Measurements from ENCODE around the gene CELF1.

GRCh38 chr11:47502767-47503166 lies 50.2 kb downstream of the CELF1 start:
- TF ChIP-seq, protein P1, sequence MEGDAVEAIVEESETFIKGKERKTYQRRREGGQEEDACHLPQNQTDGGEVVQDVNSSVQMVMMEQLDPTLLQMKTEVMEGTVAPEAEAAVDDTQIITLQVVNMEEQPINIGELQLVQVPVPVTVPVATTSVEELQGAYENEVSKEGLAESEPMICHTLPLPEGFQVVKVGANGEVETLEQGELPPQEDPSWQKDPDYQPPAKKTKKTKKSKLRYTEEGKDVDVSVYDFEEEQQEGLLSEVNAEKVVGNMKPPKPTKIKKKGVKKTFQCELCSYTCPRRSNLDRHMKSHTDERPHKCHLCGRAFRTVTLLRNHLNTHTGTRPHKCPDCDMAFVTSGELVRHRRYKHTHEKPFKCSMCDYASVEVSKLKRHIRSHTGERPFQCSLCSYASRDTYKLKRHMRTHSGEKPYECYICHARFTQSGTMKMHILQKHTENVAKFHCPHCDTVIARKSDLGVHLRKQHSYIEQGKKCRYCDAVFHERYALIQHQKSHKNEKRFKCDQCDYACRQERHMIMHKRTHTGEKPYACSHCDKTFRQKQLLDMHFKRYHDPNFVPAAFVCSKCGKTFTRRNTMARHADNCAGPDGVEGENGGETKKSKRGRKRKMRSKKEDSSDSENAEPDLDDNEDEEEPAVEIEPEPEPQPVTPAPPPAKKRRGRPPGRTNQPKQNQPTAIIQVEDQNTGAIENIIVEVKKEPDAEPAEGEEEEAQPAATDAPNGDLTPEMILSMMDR (IDR thresholded peaks at IDR 0.05): no peak
- no peak for TF ChIP-seq POLR2A (IDR thresholded peaks at IDR 0.05)

Data from adrenal gland (tissue), 5 donors.